H1 (cell line): ENCODE data around the gene GNB1.

Experiments
- CTCF ChIP-seq, 3 experiments: IDR thresholded peaks; 1 replicate in 2 of 3; 2 replicates in 1 of 3; pipeline versions ENCODE4 v1.5.1 to v1.6.1; 2011; ENCODE audit warnings: low read length in 3 of 3, mild to moderate bottlenecking in 3 of 3, inconsistent platforms in 2 of 3, low read depth in 1 of 3, moderate library complexity in 1 of 3; ENCODE audit not compliant: insufficient read depth in 1 of 3; ENCODE audit errors: control extremely low read depth in 1 of 3
- E2F6 ChIP-seq: IDR thresholded peaks from 2 replicates; pipeline ENCODE4 v1.6.1; 2012; ENCODE audit warnings: inconsistent platforms
- GTF2F1 ChIP-seq: IDR thresholded peaks from 2 replicates; pipeline ENCODE4 v1.6.1; 2012; ENCODE audit warnings: low read depth, low read length, improper control_type of control experiment, borderline replicate concordance
- RFX5 ChIP-seq: IDR thresholded peaks from 2 replicates; pipeline ENCODE4 v1.6.1; 2011; ENCODE audit warnings: low read depth, low read length, improper control_type of control experiment, borderline replicate concordance

- TF ChIP-seq CTCF (IDR thresholded peaks at IDR 0.05; ENCODE audit: control extremely low read depth in 1 of 3, insufficient read depth in 1 of 3, low read depth in 1 of 3, low read length in 3 of 3) (no peak), RFX5 (no peak), E2F6 (no peak), GTF2F1 (no peak)
Measured at GRCh38 chr1:1826356-1827088, 64.4 kb downstream of the GNB1 start.
